HG03066 (cell line): ENCODE results near the gene MRNIP.
"Not testable (repeated sequence)": the region's sequence is repeated elsewhere in the genome, so short reads cannot be mapped to it uniquely, and the experiment has no call there.

ENCODE experiments used
- ATAC-seq: cut with Tn5 transposase; IDR thresholded peaks from one replicate; pipeline ENCODE4 v1.9.1; 2021; ENCODE audit warnings: low read depth; ENCODE audit not compliant: unreplicated experiment

The MRNIP gene

GRCh38 chr5:179795863-179796833 is 62.5 kb downstream of the MRNIP start:
- ATAC-seq: peak; percentile 65

- no peak for ATAC-seq
These were observed 63.4 kb downstream of the MRNIP start for GRCh38 chr5:179795049-179795862.

GRCh38 chr5:179794575-179794974 is 64.0 kb downstream of the MRNIP start:
- no peak for ATAC-seq

GRCh38 chr5:179794171-179794570 is 64.4 kb downstream of the MRNIP start:
- ATAC-seq: no peak

- ATAC-seq: no peak
These were observed 65.0 kb downstream of the MRNIP start, which contains the start of gene LTC4S for GRCh38 chr5:179793468-179794139. Gene LTC4S, plus strand, starts transcription at chr5:179793986. Its CDS starts 95 bp downstream, at chr5:179794081.

GRCh38 chr5:179792612-179793467 is 65.8 kb downstream of the MRNIP start:
- no peak for ATAC-seq

GRCh38 chr5:179791881-179792611 is 66.6 kb downstream of the MRNIP start:
- no peak for ATAC-seq

- not testable (repeated sequence) for ATAC-seq
These were observed 69.3 kb downstream of the MRNIP start for GRCh38 chr5:179789278-179789677.

GRCh38 chr5:179788193-179788854 is 70.3 kb downstream of the MRNIP start:
- ATAC-seq: no peak
